ENCODE measurements around the gene HOXB2.

The HOXB2 gene

DNA sequence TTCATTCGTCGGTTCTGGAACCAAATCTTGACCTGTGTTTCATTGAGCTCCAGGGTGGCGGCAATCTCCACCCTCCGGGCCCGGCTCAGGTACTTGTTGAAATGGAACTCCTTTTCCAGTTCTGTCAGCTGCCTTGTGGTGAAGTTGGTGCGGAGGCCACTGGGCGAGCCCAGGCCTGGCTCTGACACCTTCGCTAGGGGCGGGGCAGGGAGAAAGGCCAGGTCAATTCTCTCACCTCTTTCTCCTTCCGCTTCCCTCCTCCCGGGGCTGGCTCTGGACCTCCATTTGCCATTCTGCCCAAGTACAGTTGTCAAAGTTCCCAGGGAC lies 15.3 kb downstream of the HOXB2 start:
- no peak overlapping the region for H2BK15ac ChIP-seq (replicated peaks; ENCODE audit: low read depth)
- H3K56ac ChIP-seq (ENCODE audit: low read length), result no peak overlapping the region
- no CpG with 5 or more reads among the region's 11 CpGs for WGBS (ENCODE audit: extremely low coverage, insufficient coverage, low lambda C conversion rate)
- H2AK5ac ChIP-seq (ENCODE audit: low read length), result no peak overlapping the region
- H3K4me2 ChIP-seq (ENCODE audit: low read length), result no peak overlapping the region
- H3K4me3 ChIP-seq (ENCODE audit: low read length), result no peak overlapping the region
- H2BK5ac ChIP-seq (ENCODE audit: low read length), result no peak overlapping the region
- H3K9ac ChIP-seq (ENCODE audit: low read length), result no peak overlapping the region
- no peak overlapping the region for H3K23ac ChIP-seq (ENCODE audit: low read length)
- peaks cover 5% of the 10 kb centered on the region for H3K4me1 ChIP-seq (ENCODE audit: control insufficient read depth, low read depth, low read length)
- peaks cover 54% of the 10 kb centered on the region for H3K27me3 ChIP-seq (ENCODE audit: insufficient read depth, low read length, poor library complexity)
- no peaks in the 10 kb centered on the region for H3K79me1 ChIP-seq (ENCODE audit: low read length)
- H3K27ac ChIP-seq (ENCODE audit: low read depth, low read length), result no peak overlapping the region
- H3K79me2 ChIP-seq (ENCODE audit: control insufficient read depth, insufficient read depth, low read length), result no peaks in the 10 kb centered on the region
- no peak overlapping the region for H4K5ac ChIP-seq (ENCODE audit: low read length)
- no peaks in the 10 kb centered on the region for H3K36me3 ChIP-seq (ENCODE audit: control insufficient read depth, insufficient read depth, low read length)
- H3K4ac ChIP-seq (ENCODE audit: low read depth, low read length), result no peak overlapping the region
- no peak overlapping the region for H2BK120ac ChIP-seq (ENCODE audit: low read depth, low read length)
- H3K18ac ChIP-seq (ENCODE audit: low read length), result no peak overlapping the region
- no peak overlapping the region for H4K8ac ChIP-seq (ENCODE audit: low read depth, low read length)
- no peak for DNase-seq

DNA sequence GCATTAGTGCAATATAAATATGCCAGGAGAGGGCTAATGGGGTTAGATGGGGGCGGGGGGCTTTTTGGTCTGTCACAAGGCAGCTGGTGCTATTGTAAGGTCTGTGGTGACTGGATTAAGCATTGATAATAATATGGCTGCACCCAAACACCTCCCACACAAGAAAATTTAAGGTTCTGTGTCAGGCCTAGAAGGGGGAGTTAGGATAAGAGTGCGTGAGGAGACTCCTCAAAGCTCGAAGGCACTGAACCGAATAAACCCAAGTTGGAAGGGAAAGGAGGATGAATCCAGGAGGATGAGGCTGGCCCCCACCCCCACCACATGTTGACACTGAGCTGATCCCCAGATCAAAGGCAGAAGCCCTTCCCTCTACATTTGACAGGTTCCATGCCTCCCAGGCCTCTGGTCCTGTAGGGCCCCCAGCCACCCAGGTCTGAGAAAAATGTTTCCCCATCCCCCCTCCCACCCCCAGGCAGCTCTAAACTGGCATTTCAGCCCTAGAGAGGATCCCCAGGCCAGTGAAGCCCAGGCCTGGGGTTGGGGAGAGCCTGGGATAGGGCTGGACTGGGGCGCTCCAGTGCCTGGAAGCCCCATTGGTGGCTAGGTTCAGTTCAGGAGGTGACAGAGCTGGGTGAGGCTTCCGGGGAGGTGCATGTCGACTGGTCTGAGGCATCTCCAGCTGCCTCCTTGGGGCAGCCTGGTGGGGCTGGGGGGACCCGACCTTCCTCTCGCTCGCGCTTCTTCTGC lies 15.8 kb downstream of the HOXB2 start:
- Histone ChIP-seq H3K23ac (ENCODE audit: low read length) (no peak overlapping the region), H3K27me3 (ENCODE audit: insufficient read depth, low read length, poor library complexity) (peaks cover 55% of the 10 kb centered on the region), H3K27ac (ENCODE audit: low read depth, low read length) (no peak overlapping the region), H3K4me3 (ENCODE audit: low read length) (no peak overlapping the region), H2AK5ac (ENCODE audit: low read length) (no peak overlapping the region), H3K56ac (ENCODE audit: low read length) (no peak overlapping the region), H3K79me1 (ENCODE audit: low read length) (no peaks in the 10 kb centered on the region), H4K8ac (ENCODE audit: low read depth, low read length) (no peak overlapping the region), H3K18ac (ENCODE audit: low read length) (no peak overlapping the region), H3K36me3 (ENCODE audit: control insufficient read depth, insufficient read depth, low read length) (no peaks in the 10 kb centered on the region), H3K79me2 (ENCODE audit: control insufficient read depth, insufficient read depth, low read length) (no peaks in the 10 kb centered on the region), H3K9ac (ENCODE audit: low read length) (no peak overlapping the region), H3K4me2 (ENCODE audit: low read length) (no peak overlapping the region), H3K4me1 (ENCODE audit: control insufficient read depth, low read depth, low read length) (peaks cover 5% of the 10 kb centered on the region), H3K4ac (ENCODE audit: low read depth, low read length) (no peak overlapping the region), H2BK5ac (ENCODE audit: low read length) (no peak overlapping the region), H2BK120ac (ENCODE audit: low read depth, low read length) (no peak overlapping the region), H4K5ac (ENCODE audit: low read length) (no peak overlapping the region), H2BK15ac (replicated peaks; ENCODE audit: low read depth) (no peak overlapping the region)
- no peak for DNase-seq
- WGBS (ENCODE audit: extremely low coverage, insufficient coverage, low lambda C conversion rate), result no CpG with 5 or more reads among the region's 11 CpGs

DNA sequence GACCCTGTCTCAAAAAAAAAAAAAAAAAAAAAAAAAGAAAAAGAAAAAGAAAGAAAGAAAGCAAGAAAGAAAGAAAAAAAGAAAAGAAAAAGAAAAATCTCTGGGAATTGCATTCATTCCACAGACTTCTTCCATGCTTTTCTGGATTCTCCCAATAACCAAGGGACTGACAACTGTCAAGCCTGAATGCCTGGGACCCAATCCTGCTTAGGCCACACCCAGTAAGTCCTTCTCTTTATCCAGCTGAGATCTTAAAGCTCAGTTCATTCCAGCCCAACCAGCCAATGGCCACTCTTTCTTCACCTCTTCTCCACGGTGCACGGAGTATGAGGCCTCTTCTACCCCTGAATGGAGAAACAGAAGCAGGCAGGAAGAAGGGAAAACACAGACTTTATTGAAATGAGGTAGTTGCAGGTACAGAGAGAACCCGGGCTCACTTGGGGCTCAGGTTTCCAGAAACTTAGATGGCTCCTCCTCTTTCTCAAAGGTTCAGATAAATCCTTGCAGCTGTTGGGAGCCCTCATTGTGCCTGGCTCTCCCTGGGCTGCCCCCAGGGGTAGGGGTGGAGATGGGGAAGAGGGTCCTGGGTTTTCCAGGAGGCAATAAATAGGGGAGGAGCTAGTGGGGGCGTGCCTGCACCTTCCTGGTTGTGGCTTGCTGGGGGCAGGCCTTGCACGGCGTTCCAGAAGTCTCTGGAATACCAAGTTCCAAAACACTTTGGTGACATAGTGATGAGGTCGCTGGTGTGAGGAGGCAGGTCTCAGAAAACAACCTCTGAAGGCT lies 16.6 kb downstream of the HOXB2 start:
- Histone ChIP-seq H3K27me3 (ENCODE audit: insufficient read depth, low read length, poor library complexity) (peaks cover 62% of the 10 kb centered on the region), H3K4me2 (ENCODE audit: low read length) (no peak overlapping the region), H3K9ac (ENCODE audit: low read length) (no peak overlapping the region), H3K79me1 (ENCODE audit: low read length) (no peaks in the 10 kb centered on the region), H3K27ac (ENCODE audit: low read depth, low read length) (no peak overlapping the region), H3K4ac (ENCODE audit: low read depth, low read length) (no peak overlapping the region), H3K18ac (ENCODE audit: low read length) (no peak overlapping the region), H4K5ac (ENCODE audit: low read length) (no peak overlapping the region), H3K56ac (ENCODE audit: low read length) (no peak overlapping the region), H2AK5ac (ENCODE audit: low read length) (no peak overlapping the region), H3K36me3 (ENCODE audit: control insufficient read depth, insufficient read depth, low read length) (no peaks in the 10 kb centered on the region), H3K4me3 (ENCODE audit: low read length) (no peak overlapping the region), H2BK15ac (replicated peaks; ENCODE audit: low read depth) (no peak overlapping the region), H4K8ac (ENCODE audit: low read depth, low read length) (no peak overlapping the region), H3K4me1 (ENCODE audit: control insufficient read depth, low read depth, low read length) (peaks cover 5% of the 10 kb centered on the region), H3K23ac (ENCODE audit: low read length) (no peak overlapping the region), H3K79me2 (ENCODE audit: control insufficient read depth, insufficient read depth, low read length) (no peaks in the 10 kb centered on the region), H2BK5ac (ENCODE audit: low read length) (no peak overlapping the region), H2BK120ac (ENCODE audit: low read depth, low read length) (no peak overlapping the region)
- no CpG with 5 or more reads among the region's 7 CpGs for WGBS (ENCODE audit: extremely low coverage, insufficient coverage, low lambda C conversion rate)
- DNase-seq, result no peak

DNA sequence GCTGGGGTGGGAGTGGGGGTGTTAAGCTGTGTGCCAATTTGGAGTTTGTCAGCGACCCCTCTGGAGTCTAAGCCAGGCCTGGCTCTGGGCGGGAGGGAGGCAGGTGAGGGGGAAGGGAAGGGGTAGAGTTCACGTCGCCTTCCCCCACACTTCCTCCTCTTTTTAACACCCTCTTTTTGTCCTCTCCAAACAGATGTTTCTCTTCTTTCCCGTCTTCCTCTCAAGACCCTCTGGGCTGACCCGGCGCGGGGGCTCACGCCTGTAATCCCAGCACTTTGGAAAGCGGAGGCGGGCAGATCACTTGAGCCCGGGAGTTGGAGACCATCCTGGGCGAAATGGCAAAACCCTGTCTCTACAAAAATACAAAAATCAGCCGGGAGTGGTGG lies 17.4 kb downstream of the HOXB2 start:
- H3K27ac ChIP-seq (ENCODE audit: low read depth, low read length), result no peak overlapping the region
- H4K5ac ChIP-seq (ENCODE audit: low read length), result no peak overlapping the region

DNA sequence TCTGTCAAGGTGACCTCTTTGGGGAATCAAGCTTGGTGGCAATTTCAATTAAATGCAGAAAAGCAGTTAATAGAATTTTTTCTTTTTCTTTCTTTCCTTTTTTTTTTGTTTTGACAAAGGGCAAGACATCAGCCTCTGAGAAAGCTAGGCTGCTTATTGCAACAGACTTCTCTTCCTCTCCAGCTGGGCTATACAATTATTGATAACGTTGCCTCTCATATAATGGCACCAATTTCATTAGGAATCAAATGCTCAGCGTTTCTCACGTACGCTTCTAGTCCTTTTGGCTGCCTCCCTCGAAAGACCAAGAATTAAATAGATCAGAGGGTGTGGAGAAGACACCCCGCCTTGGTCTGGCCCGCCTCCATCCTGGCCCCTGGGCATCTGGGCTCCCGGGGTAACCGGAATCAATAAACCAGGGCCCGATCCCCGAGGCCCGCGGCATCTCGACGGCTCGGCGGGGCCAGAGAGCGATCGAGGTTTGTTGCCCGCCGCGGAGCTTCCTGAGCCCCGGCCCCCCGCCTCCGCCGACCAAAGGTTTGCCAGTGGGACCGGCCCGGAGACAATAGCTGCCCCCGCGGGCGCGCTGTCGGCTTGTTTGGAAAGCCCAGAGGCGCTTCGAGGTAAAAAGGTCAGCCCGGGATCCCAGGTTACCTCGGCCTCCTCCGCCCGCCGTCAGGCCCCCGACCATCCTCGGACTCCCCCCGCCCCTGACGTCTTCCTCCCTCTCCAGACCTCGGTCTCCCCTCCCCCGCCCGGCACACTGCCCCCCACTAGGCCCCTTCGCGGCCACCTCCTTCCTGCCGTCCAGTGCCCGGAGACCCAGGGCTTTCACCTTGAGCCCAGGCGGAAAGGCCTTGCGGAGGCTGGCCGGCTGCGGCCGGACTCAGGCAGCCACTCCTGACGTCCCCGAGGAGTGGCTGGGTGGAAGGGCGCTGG lies 18.0 kb downstream of the HOXB2 start:
- H3K4me3 ChIP-seq (ENCODE audit: low read length), result no peak overlapping the region
- no peak overlapping the region for H2AK5ac ChIP-seq (ENCODE audit: low read length)

More for the DNA sequence above, 17.4 kb downstream of the HOXB2 start:
- H3K9ac ChIP-seq (ENCODE audit: low read length), result no peak overlapping the region
- H3K4me2 ChIP-seq (ENCODE audit: low read length), result peak overlapping the region; percentile 27
- H3K4me1 ChIP-seq (ENCODE audit: control insufficient read depth, low read depth, low read length), result peaks cover 5% of the 10 kb centered on the region
- H3K56ac ChIP-seq (ENCODE audit: low read length), result peak overlapping the region; percentile 73
- H3K4me3 ChIP-seq (ENCODE audit: low read length), result no peak overlapping the region
- H2BK15ac ChIP-seq (replicated peaks; ENCODE audit: low read depth), result peak overlapping the region; percentile 10
- peak overlapping the region; percentile 22 for H3K18ac ChIP-seq (ENCODE audit: low read length)
- H4K8ac ChIP-seq (ENCODE audit: low read depth, low read length), result no peak overlapping the region
- no peaks in the 10 kb centered on the region for H3K36me3 ChIP-seq (ENCODE audit: control insufficient read depth, insufficient read depth, low read length)
- no peaks in the 10 kb centered on the region for H3K79me2 ChIP-seq (ENCODE audit: control insufficient read depth, insufficient read depth, low read length)
- H2AK5ac ChIP-seq (ENCODE audit: low read length), result no peak overlapping the region
- no peak overlapping the region for H3K23ac ChIP-seq (ENCODE audit: low read length)
- H3K27me3 ChIP-seq (ENCODE audit: insufficient read depth, low read length, poor library complexity), result peaks cover 66% of the 10 kb centered on the region
- H2BK5ac ChIP-seq (ENCODE audit: low read length), result no peak overlapping the region
- no peaks in the 10 kb centered on the region for H3K79me1 ChIP-seq (ENCODE audit: low read length)
- H3K4ac ChIP-seq (ENCODE audit: low read depth, low read length), result no peak overlapping the region
- DNase-seq, result no peak
- no CpG with 5 or more reads among the region's 14 CpGs for WGBS (ENCODE audit: extremely low coverage, insufficient coverage, low lambda C conversion rate)
- no peak overlapping the region for H2BK120ac ChIP-seq (ENCODE audit: low read depth, low read length)

More for the DNA sequence above, 18.0 kb downstream of the HOXB2 start:
- Histone ChIP-seq H3K4me1 (ENCODE audit: control insufficient read depth, low read depth, low read length) (peaks cover 5% of the 10 kb centered on the region), H3K56ac (ENCODE audit: low read length) (peak overlapping the region; percentile 73), H3K18ac (ENCODE audit: low read length) (peak overlapping the region; percentile 22), H4K5ac (ENCODE audit: low read length) (no peak overlapping the region), H2BK15ac (replicated peaks; ENCODE audit: low read depth) (peak overlapping the region; percentile 10), H3K4ac (ENCODE audit: low read depth, low read length) (no peak overlapping the region), H3K4me2 (ENCODE audit: low read length) (peak overlapping the region; percentile 31), H2BK5ac (ENCODE audit: low read length) (no peak overlapping the region), H3K9ac (ENCODE audit: low read length) (no peak overlapping the region), H2BK120ac (ENCODE audit: low read depth, low read length) (no peak overlapping the region), H3K27me3 (ENCODE audit: insufficient read depth, low read length, poor library complexity) (peaks cover 63% of the 10 kb centered on the region), H3K79me2 (ENCODE audit: control insufficient read depth, insufficient read depth, low read length) (no peaks in the 10 kb centered on the region), H3K23ac (ENCODE audit: low read length) (no peak overlapping the region), H3K36me3 (ENCODE audit: control insufficient read depth, insufficient read depth, low read length) (no peaks in the 10 kb centered on the region), H3K79me1 (ENCODE audit: low read length) (no peaks in the 10 kb centered on the region), H3K27ac (ENCODE audit: low read depth, low read length) (no peak overlapping the region), H4K8ac (ENCODE audit: low read depth, low read length) (no peak overlapping the region)
- no peak for DNase-seq
- no CpG with 5 or more reads among the region's 59 CpGs for WGBS (ENCODE audit: extremely low coverage, insufficient coverage, low lambda C conversion rate)
